ENCODE measurements around the gene CCDC148.

DNA sequence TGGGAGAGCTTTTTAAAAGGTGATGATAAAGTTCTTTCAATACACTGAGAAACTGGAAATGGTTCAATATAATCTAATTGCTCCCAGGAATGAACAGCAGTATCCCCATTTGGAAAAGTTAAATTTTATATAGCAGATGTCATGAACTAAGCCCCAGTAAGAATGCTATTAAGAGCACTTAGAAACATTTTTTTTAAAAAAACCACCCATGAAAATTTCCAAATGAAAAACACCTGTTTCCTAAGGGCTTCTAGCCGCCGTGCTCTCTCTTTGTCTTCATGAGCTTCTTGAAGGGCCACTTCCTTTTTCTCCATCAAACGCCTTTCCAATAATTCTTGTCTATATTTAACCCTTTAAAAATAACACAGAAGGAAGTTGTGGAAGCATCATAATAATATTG lies 277.9 kb downstream of the CCDC148 start:
- TF ChIP-seq, protein P1, sequence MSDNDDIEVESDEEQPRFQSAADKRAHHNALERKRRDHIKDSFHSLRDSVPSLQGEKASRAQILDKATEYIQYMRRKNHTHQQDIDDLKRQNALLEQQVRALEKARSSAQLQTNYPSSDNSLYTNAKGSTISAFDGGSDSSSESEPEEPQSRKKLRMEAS (IDR thresholded peaks at IDR 0.05) = no peak
- TF ChIP-seq CTCF (IDR thresholded peaks at IDR 0.05; ENCODE audit: low read depth, low read length, missing input control) (no peak), SP1 (IDR thresholded peaks at IDR 0.05) (no peak), GABPA (IDR thresholded peaks at IDR 0.05 in 1 of 2, conservative IDR thresholded peaks at IDR 0.05 in 1 of 2) (no peak), YY1 (IDR thresholded peaks at IDR 0.05) (no peak), HNF4A (conservative IDR thresholded peaks at IDR 0.05) (no peak)
- TF ChIP-seq, protein P2, sequence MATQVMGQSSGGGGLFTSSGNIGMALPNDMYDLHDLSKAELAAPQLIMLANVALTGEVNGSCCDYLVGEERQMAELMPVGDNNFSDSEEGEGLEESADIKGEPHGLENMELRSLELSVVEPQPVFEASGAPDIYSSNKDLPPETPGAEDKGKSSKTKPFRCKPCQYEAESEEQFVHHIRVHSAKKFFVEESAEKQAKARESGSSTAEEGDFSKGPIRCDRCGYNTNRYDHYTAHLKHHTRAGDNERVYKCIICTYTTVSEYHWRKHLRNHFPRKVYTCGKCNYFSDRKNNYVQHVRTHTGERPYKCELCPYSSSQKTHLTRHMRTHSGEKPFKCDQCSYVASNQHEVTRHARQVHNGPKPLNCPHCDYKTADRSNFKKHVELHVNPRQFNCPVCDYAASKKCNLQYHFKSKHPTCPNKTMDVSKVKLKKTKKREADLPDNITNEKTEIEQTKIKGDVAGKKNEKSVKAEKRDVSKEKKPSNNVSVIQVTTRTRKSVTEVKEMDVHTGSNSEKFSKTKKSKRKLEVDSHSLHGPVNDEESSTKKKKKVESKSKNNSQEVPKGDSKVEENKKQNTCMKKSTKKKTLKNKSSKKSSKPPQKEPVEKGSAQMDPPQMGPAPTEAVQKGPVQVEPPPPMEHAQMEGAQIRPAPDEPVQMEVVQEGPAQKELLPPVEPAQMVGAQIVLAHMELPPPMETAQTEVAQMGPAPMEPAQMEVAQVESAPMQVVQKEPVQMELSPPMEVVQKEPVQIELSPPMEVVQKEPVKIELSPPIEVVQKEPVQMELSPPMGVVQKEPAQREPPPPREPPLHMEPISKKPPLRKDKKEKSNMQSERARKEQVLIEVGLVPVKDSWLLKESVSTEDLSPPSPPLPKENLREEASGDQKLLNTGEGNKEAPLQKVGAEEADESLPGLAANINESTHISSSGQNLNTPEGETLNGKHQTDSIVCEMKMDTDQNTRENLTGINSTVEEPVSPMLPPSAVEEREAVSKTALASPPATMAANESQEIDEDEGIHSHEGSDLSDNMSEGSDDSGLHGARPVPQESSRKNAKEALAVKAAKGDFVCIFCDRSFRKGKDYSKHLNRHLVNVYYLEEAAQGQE (IDR thresholded peaks at IDR 0.05) = no peak
- TF ChIP-seq, protein P3, sequence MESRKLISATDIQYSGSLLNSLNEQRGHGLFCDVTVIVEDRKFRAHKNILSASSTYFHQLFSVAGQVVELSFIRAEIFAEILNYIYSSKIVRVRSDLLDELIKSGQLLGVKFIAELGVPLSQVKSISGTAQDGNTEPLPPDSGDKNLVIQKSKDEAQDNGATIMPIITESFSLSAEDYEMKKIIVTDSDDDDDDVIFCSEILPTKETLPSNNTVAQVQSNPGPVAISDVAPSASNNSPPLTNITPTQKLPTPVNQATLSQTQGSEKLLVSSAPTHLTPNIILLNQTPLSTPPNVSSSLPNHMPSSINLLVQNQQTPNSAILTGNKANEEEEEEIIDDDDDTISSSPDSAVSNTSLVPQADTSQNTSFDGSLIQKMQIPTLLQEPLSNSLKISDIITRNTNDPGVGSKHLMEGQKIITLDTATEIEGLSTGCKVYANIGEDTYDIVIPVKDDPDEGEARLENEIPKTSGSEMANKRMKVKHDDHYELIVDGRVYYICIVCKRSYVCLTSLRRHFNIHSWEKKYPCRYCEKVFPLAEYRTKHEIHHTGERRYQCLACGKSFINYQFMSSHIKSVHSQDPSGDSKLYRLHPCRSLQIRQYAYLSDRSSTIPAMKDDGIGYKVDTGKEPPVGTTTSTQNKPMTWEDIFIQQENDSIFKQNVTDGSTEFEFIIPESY (IDR thresholded peaks at IDR 0.05) = no peak
